HG03196 (cell line): ENCODE data around the gene HTR4.
A peak's percentile ranks its signal among the peaks of the same experiment; 100 is the strongest.
"Not testable (repeated sequence)": the region's sequence is repeated elsewhere in the genome, so short reads cannot be mapped to it uniquely, and the experiment has no call there.

ENCODE experiments used
- ATAC-seq: cut with Tn5 transposase; IDR thresholded peaks from one replicate; pipeline ENCODE4 v1.9.1; 2021; ENCODE audit not compliant: unreplicated experiment

HTR4 gene

DNA sequence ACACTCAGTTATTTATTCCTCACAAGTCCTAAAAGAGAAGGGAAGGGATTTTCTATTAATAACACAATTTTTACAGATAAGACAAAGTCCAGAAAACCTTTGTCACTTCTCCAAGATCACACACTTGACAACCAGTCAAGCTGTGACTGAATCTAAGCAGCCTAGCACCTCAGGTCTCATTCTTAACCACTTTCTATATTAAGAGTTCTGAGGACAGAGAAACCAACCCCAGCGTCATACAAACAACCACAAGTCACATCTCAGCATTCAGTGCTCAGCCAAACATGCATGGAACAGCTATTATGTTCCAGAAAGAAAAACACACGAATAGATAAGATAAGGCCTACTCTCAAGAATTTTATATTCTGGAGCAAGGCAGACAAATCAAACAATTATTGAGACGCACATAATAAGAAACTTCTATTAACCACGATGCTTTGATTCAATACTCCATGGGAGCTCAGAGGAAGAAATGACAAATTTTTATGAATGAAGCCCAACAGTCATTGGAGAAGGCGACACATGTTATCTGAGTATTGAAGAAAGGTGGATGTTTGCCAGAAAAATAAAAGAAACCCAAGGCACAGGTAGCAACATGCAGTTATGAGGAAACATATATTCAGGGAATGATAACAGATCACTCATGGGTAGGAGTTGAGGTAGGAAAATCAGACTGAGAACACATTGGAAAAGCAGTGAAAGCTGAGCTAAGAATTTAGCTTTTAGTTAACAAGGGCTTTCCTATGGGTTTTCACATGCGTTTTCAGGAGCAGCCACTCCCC is 113.1 kb downstream of the HTR4 start:
- ATAC-seq = no peak

DNA sequence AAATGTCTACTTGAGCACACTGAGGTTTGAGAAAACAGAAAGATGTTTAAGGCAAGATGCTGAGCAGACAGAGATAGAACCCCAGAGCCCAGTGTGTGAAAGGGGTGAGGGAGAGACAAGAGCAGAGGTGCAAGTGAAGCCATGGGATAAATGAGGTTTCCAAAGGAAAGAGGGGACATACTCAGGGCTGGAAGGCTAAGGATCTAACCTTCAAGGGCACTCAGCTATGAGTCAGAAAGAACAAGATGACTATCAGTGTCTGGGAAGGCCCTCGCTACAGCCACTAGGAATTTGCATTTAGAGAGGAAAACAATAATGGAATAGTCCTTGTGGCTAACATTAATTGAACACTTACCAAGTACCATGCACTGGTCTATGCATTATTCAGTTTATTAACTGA is 113.7 kb downstream of the HTR4 start:
- no peak for ATAC-seq

DNA sequence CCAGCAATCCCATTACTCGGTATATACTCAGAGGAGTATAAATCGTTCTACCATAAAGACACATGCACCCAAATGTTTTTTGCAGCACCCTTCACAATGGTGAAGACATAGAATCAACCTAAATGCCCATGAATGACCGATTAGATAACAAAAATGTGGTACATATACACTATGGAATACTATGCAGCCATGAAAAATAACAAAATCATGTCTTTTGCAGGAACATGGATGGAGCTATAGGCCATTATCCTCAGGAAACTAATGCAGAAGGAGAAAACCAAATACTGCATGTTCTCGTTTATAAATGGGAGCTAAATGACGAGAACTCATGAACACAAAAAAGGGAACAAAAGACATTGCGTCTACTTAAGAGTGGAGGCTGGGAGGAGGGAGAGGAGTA is 114.5 kb downstream of the HTR4 start:
- ATAC-seq = no peak

DNA sequence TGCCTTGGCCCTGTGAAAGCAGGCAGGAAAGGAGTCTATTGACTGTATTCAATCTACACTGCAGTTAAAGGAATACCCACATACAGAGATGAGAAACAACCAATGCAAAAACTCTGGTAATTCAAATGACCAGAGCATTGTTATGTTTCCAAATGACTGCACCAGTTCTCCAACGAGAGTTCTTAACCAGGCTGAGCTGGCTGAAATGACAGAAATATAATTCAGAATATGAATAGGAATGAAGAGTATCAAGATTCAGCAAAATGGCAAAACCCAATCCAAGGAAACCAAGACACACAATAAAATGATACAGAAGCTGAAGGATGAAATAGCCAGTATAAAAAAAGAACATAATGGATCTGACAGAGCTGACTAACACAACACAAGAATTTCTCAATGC is 119.1 kb downstream of the HTR4 start:
- no peak for ATAC-seq

DNA sequence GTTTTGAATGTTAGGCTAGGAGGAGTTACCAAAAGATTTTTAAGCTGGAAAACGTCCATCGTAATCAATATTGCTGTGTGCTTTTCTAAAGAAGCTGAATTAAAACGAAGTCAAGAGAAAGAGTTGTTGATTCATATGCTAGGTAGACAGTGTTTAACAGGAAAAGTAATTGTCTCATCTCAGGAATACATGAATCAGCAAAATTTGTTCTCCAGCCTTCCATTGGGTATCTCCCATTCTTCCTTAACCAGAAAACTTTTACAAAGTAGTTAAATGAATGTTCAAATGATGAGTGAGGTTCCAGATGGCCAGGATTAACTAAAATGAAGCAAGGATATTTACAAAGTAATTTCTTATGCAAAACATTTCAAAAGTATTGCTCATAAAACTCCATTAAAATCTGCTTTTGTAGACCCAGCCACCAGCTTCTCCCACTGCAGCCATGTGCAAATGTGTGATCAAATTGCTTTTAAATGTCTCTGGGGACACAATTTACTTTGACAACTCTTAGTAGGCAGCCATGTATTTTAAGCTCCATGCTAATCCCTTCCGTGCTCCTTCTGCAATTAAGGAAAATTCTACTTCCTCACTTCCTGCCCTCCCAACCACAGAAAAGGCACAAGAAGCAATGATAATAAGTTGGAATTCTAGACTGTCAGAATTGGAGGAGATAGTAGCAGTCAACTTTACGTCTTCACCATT is 121.2 kb downstream of the HTR4 start:
- no peak for ATAC-seq

- not testable (repeated sequence) for ATAC-seq
These were observed 124.9 kb downstream of the HTR4 start for GRCh38 chr5:148529450-148529849.

GRCh38 chr5:148524721-148525120 is 129.6 kb downstream of the HTR4 start:
- ATAC-seq = no peak

- ATAC-seq = no peak
These were observed 131.2 kb downstream of the HTR4 start for GRCh38 chr5:148523139-148523538.

DNA sequence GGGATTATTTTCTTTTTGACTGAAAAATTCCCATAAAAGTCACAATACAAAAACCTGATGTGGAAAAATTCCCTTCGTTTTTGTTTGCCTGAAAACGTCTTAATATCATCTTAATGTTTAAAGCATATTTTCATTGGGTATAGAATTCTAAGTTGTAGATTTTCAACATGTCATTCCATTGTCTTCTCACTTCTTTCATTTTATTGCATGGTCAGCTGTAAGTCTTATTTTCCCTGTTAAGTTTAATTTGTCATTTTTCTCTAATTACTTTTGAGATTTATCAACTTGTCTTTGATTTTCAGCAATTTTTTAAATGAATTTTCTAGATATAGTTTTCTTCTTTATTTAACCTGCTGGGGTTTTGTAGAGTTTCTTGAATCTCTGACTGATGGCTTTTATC is 138.9 kb downstream of the HTR4 start:
- no peak for ATAC-seq

DNA sequence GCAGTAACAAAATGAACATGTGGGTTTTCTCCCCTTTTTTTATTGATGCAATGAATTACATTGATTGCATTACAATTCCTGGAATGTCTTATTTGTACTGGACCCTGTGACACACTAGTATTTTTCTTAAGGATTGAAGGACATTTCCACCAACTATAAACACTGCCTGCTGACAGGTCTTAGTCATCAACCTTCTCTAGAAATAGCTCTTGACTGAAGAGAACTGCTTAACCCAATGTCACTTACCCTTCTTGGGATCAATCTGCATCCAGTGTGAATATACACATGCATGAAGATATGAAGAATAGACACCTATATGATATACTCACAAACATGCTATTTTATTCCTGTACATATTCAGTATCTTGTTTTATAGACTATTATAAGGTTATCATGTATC is 140.0 kb downstream of the HTR4 start:
- no peak for ATAC-seq

DNA sequence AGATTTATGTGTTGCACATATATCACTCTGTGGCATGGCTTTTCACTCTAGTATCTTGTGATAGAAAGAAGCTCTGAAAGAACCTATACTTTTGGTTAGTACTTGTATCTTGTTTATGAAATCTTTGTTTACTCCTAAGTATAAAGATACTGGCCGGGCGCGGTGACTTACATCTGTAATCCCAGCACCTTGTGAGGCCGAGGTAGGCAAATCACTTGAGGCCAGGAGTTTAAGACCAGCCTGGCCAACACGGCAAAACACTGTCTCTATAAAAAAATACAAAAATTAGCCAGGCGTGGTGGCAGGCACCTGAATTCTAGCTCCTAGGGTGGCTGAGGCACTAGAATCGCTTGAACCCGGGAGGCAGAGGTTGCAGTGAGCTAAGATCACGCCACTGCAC is 141.8 kb downstream of the HTR4 start:
- no peak for ATAC-seq

DNA sequence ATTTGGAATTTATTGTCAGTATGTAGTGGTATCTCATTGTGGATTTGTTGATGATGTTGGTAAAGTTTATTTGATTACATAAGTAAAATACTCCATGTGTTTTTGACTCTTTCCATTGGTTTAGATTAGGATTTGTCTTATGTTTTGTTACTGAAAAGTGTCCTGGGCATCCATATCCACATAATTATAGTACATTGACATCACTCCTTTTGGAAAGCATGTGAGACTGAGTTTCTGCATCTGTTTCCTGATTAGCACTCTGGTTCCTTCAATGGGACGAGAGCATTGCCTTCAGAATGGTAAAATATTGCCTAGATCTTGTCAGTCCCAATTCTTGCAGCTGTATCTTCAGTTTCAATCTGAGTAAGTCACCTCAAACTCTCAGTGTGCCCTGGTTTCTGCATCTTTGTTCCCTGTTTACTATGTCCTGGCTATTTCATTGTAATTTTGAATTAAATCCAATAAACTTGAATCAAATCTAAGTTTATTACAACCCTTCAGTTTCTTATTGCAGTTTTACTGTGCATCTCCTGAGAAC is 142.4 kb downstream of the HTR4 start:
- peak; percentile 96 for ATAC-seq

DNA sequence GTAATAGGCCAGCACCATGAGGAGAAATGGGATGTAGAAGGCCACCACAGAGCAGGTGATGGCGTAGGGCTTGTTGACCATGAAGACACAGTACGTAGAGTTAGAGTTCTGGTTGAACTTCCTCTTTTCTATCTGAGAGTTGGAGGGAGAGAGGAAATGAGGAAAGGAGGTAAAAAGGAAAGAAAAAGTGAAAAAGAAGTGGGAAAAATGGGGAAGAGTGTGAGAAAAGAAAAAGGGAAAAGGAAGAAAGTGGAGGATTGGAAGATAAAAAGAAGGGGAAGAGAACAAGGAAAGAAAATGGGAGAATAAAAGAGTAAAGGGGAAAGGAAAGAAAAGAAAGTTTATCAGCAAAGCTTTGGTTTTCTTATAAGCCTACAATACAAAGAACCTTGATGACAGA is 144.4 kb downstream of the HTR4 start:
- no peak for ATAC-seq

GRCh38 chr5:148507648-148508047 is 146.7 kb downstream of the HTR4 start:
- no peak for ATAC-seq

DNA sequence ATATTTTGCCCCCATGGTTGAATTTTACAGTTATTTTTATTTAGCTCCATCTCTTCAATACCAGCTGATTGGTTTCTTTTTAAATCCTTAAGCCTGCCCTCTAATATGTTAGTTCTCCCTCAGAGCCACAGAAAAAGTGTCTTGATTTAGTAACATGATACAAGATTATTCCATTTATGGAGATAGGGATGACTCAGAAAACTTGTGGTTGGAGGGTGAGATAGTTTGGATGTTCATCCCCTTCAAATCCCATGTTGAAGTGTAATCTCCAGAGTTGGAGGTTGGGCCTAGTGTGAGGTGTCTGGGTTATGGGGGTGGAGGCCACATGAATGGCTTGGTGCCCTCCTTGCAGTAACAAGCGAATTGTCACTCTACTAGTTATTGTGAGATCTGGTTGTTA is 154.9 kb downstream of the HTR4 start:
- no peak for ATAC-seq

- no peak for ATAC-seq
These were observed 156.6 kb downstream of the HTR4 start for GRCh38 chr5:148497757-148498156.

GRCh38 chr5:148492351-148492750 is 162.0 kb downstream of the HTR4 start:
- ATAC-seq = no peak

DNA sequence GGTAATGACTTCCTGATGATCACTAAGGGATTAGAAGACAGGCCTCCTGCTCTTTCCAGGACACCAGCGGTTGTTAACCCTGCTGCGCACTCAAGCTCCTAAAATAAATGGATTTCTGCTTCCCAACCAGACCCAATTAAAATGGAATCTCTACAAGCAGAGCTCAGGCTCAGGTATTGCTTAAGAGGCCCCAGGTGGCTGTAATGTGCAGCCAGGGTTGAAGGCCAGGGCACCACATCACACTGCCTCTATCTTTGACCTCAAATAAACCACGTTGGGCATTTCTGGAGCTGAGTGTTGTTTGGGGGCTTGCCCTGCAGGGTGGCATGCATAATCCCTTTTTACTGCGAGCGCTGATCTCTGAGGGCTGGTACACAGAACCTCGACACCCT is 162.5 kb downstream of the HTR4 start:
- ATAC-seq = no peak

GRCh38 chr5:148491015-148491792 is 163.1 kb downstream of the HTR4 start:
- ATAC-seq = no peak

DNA sequence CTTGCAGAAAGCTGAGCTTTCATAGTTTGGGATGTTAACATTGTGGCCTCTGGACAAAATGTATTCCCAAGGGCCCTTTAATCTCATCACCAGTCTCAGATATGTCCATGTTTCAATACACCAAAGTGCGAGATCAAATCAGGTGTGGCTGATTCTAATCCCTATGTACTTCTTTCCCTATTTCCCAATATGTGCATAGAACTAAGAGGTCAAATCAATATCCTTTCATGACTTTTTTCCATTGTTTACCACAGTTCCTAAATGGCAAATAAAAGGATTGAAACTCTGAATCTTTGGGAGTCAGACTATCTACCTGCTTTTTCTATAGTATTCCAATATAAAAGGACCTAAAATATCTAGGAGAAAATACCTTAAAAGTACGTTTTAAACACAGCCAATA is 165.6 kb downstream of the HTR4 start:
- ATAC-seq = no peak

DNA sequence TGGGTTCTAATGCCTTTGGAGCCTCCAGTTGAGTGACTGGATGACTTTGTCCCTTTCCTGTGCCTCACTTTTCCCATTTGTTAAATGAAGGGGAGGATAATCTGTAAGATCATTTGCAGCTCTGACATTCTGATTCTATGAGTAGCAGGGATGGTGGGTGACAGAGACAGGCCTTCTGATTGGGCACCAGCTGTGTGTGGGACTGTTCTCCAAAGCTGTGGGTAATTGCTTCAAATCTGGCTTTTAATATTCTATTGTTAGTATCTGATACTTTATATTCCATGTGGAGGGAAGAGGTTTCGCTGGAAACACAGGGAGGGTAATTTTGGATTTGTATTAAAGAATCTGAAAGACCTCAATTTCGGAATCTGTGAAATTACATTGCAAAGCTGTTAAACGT is 167.9 kb downstream of the HTR4 start:
- ATAC-seq = no peak

DNA sequence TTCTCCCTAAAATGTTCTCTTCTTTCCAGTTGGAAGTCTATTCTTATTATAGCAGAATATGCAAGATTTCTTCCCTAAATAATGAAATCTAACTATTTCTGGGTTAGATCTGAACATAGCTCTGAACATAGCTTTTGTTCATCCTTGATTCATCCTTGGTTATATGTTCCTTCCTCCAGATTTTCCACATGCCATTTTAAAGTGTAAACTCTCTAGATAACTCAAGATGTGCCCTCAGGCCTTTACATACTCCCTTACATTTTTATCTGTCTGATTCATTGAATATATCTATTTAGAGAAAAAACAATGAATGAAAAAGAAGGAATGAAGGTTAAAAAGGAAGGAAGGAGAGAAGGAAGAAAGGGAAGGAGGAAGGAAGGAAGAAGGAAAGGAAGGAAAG is 169.7 kb downstream of the HTR4 start:
- no peak for ATAC-seq
